HCT116 (cell line): ENCODE results near the gene CHCHD4. TPM values are rescaled to one million over a fixed set of nuclear protein-coding genes. Genes with fewer than 3 reads are reported as not detected.

Source experiments
- ATAC-seq: fragments of 200-7000 bp; cut with Tn5 transposase; 2 replicates; pipeline ENCODE4 v1.9.1; 2020; ENCODE audit warnings: mild to moderate bottlenecking, moderate library complexity
- BruUV-seq: library from RNA; stranded (reverse); fragments of 400-500 nt; replicated peaks from 2 replicates; lab custom pipeline; 2021; lab: Mats Ljungman, UMichigan
- CTCF ChIA-PET: fragments of 300-600 bp; sonication (Branson Sonifier 250); formaldehyde crosslinking; loops from one replicate; lab custom pipeline; 2021; ENCODE audit warnings: antibody characterized with exemption; lab: Charles Lee
- POLR2A ChIA-PET: fragments of 300-600, 350-600 bp; sonication (Branson Sonifier 250); formaldehyde crosslinking; loops from one replicate; lab custom pipeline; 2021; ENCODE audit warnings: antibody characterized with exemption; lab: Charles Lee
- RAD21 ChIA-PET, 2 experiments: fragments of 300-600 bp; sonication (Branson Sonifier 250); formaldehyde crosslinking; loops; one replicate each; lab custom pipeline; 2023; ENCODE audit warnings: low total read pairs in 2 of 2; ENCODE audit not compliant: uncharacterized antibody in 2 of 2, unreplicated experiment in 2 of 2, low non-redundant PET in 1 of 2; lab: Charles Lee
- DNase-seq: peaks from one replicate; pipeline ENCODE4 v3.0.0-alpha.2; 2010; ENCODE audit warnings: low read depth, low spot score
- H2AFZ ChIP-seq: fragments of 200-600 bp; shearing (Covaris generic), sonication (generic); 2 replicates; pipeline ENCODE4 v1.6.1; 2017; ENCODE audit warnings: low read depth, mixed run types, mixed read lengths, antibody characterized with exemption, low read length; ENCODE audit not compliant: poor library complexity, severe bottlenecking
- H3K27ac ChIP-seq: 2 replicates; pipeline ENCODE4 v1.5.1; 2012; ENCODE audit warnings: low read depth, low read length
- H3K27me3 ChIP-seq: fragments of 200-600 bp; sonication (generic); 2 replicates; pipeline ENCODE4 v1.6.1; 2016; ENCODE audit warnings: mixed run types, low read length, mixed read lengths; ENCODE audit not compliant: insufficient read depth
- H3K36me3 ChIP-seq, 2 experiments: fragments of 200-500 bp in 1 of 2; fragments of 200-600 bp in 1 of 2; sonication (Bioruptor generic) in 1 of 2; sonication (generic) in 1 of 2; 2 replicates each; pipeline versions ENCODE4 v1.5.1 to v1.6.1; 2014 to 2016; ENCODE audit warnings: low read length in 2 of 2, inconsistent platforms in 1 of 2, mixed read lengths in 1 of 2, mixed run types in 1 of 2; ENCODE audit not compliant: insufficient read depth in 2 of 2, control insufficient read depth in 1 of 2
- H3K4me1 ChIP-seq, 2 experiments: fragments of 200-600 bp in 1 of 2; sonication (generic) in 1 of 2; 2 replicates each; pipeline versions ENCODE4 v1.5.1 to v1.6.1; 2012 to 2017; ENCODE audit warnings: low read length in 2 of 2, inconsistent platforms in 1 of 2, mild to moderate bottlenecking in 1 of 2, mixed read lengths in 1 of 2, mixed run types in 1 of 2, moderate library complexity in 1 of 2; ENCODE audit not compliant: insufficient read depth in 2 of 2, control insufficient read depth in 1 of 2
- H3K4me2 ChIP-seq: fragments of 200-600 bp; sonication (generic); 2 replicates; pipeline ENCODE4 v1.6.1; 2017; ENCODE audit warnings: mixed run types, low read length, mixed read lengths
- H3K4me3 ChIP-seq, 2 experiments: fragments of 200-600 bp in 1 of 2; sonication (generic) in 1 of 2; replicated peaks in 1 of 2; 2 replicates each; pipeline ENCODE4 v1.5.1; 2011 to 2016; ENCODE audit warnings: low read length in 2 of 2, control low read depth in 1 of 2, low read depth in 1 of 2, mild to moderate bottlenecking in 1 of 2, mixed read lengths in 1 of 2, mixed run types in 1 of 2
- H3K79me2 ChIP-seq: fragments of 200-600 bp; sonication (generic); 2 replicates; pipeline ENCODE4 v1.6.1; 2017; ENCODE audit warnings: mild to moderate bottlenecking, mixed run types, low read length, moderate library complexity, mixed read lengths; ENCODE audit not compliant: insufficient read depth
- H3K9ac ChIP-seq: fragments of 200-600 bp; sonication (generic); 2 replicates; pipeline ENCODE4 v1.6.1; 2016; ENCODE audit warnings: low read length, mixed read lengths
- H3K9me2 ChIP-seq: fragments of 200-600 bp; sonication (generic), shearing (Covaris generic); 2 replicates; pipeline ENCODE4 v1.6.1; 2017; ENCODE audit warnings: mixed run types, mild to moderate bottlenecking, moderate library complexity; ENCODE audit not compliant: insufficient read depth
- H3K9me3 ChIP-seq, 2 experiments: fragments of 200-500 bp in 1 of 2; fragments of 200-600 bp in 1 of 2; sonication (Bioruptor generic) in 1 of 2; sonication (generic) in 1 of 2; 2 replicates each; pipeline ENCODE4 v1.6.1; 2014 to 2017; ENCODE audit warnings: low read length in 2 of 2, mixed read lengths in 2 of 2, inconsistent platforms in 1 of 2, low read depth in 1 of 2, mild to moderate bottlenecking in 1 of 2, mixed run types in 1 of 2, moderate library complexity in 1 of 2; ENCODE audit not compliant: control insufficient read depth in 1 of 2, insufficient read depth in 1 of 2
- H4K20me1 ChIP-seq: fragments of 200-600 bp; sonication (generic), shearing (Covaris generic); 2 replicates; pipeline ENCODE4 v1.6.1; 2017; ENCODE audit warnings: mixed run types, mild to moderate bottlenecking, moderate library complexity; ENCODE audit not compliant: insufficient read depth
- CBX3 ChIP-seq: IDR thresholded peaks from 2 replicates; pipeline ENCODE4 v1.6.1; 2012; ENCODE audit warnings: low read depth
- CEBPB ChIP-seq: IDR thresholded peaks from 2 replicates; pipeline ENCODE4 v1.6.1; 2012; ENCODE audit warnings: low read depth
- ELF1 ChIP-seq: IDR thresholded peaks from 2 replicates; pipeline ENCODE4 v1.6.1; 2012; ENCODE audit warnings: low read depth, borderline replicate concordance
- EZH2phosphoT487 ChIP-seq: fragments of 200-600 bp; IDR thresholded peaks from 2 replicates; pipeline ENCODE4 v1.6.1; 2018; ENCODE audit warnings: antibody characterized with exemption, borderline replicate concordance
- FOSL1 ChIP-seq: IDR thresholded peaks from 2 replicates; pipeline ENCODE4 v1.6.1; 2012; ENCODE audit warnings: low read depth
- JUND ChIP-seq: IDR thresholded peaks from 2 replicates; pipeline ENCODE4 v1.6.1; 2012
- MAX ChIP-seq: IDR thresholded peaks from 2 replicates; pipeline ENCODE4 v1.6.1; 2012
- POLR2A ChIP-seq: IDR thresholded peaks from 2 replicates; pipeline ENCODE4 v1.7.0; 2011; ENCODE audit warnings: borderline replicate concordance; ENCODE audit not compliant: insufficient read depth, insufficient read length; ENCODE audit errors: extremely low read depth
- POLR2AphosphoS5 ChIP-seq: IDR thresholded peaks from 2 replicates; pipeline ENCODE4 v1.6.1; 2011; ENCODE audit warnings: mild to moderate bottlenecking, low read depth, low read length, moderate library complexity
- SIN3A ChIP-seq: IDR thresholded peaks from 2 replicates; pipeline ENCODE4 v1.6.1; 2012; ENCODE audit warnings: low read depth
- SP1 ChIP-seq: IDR thresholded peaks from 2 replicates; pipeline ENCODE4 v1.6.1; 2012; ENCODE audit warnings: low read depth
- SRF ChIP-seq: IDR thresholded peaks from 2 replicates; pipeline ENCODE4 v1.6.1; 2012; ENCODE audit warnings: low read depth
- TCF7L2 ChIP-seq: IDR thresholded peaks from 2 replicates; pipeline ENCODE4 v1.7.0; 2011; ENCODE audit warnings: borderline replicate concordance, inconsistent platforms; ENCODE audit not compliant: insufficient read depth, insufficient read length; ENCODE audit errors: extremely low read depth
- YY1 ChIP-seq: IDR thresholded peaks from 2 replicates; pipeline ENCODE4 v1.6.1; 2011; ENCODE audit warnings: low read length, low read depth, moderate library complexity, mild to moderate bottlenecking; ENCODE audit not compliant: insufficient replicate concordance; ENCODE audit errors: extremely low read depth
- ZBTB33 ChIP-seq: IDR thresholded peaks from 2 replicates; pipeline ENCODE4 v1.6.1; 2011; ENCODE audit warnings: mild to moderate bottlenecking, low read length, moderate library complexity; ENCODE audit not compliant: insufficient replicate concordance; ENCODE audit errors: extremely low read depth
- ZFX ChIP-seq: fragments of 450-650 bp; IDR thresholded peaks from 2 replicates; pipeline ENCODE4 v1.6.1; 2017
- ZNF274 ChIP-seq: fragments of 200-500 bp; sonication (Bioruptor generic); IDR thresholded peaks from 2 replicates; pipeline ENCODE4 v1.6.1; 2014; ENCODE audit warnings: mild to moderate bottlenecking, low read depth, low read length, inconsistent platforms
- intact Hi-C: fragments of 100-400 bp; cut with micrococcal nuclease; formaldehyde crosslinking; loops from 2 replicates; pipeline ENCODE4 v1.10.0; 2022
- total RNA-seq: library from RNA; stranded (reverse); gene quantifications from one replicate; pipeline ENCODE4 v1.2.1, GENCODE V29; 2021; ENCODE audit not compliant: unreplicated experiment
- TF ChIP-seq, protein P1 (sequence below), 3 experiments: fragments of 200-600 bp in 1 of 3; sonication (generic) in 1 of 3; IDR thresholded peaks in 2 of 3; conservative IDR thresholded peaks in 1 of 3; 2 replicates each; pipeline ENCODE4 v1.5.1; 2012 to 2017; ENCODE audit warnings: low read depth in 2 of 3, low read length in 2 of 3, antibody characterized with exemption in 1 of 3, borderline replicate concordance in 1 of 3, control low read depth in 1 of 3, mild to moderate bottlenecking in 1 of 3, mixed read lengths in 1 of 3, mixed run types in 1 of 3, moderate library complexity in 1 of 3; ENCODE audit not compliant: insufficient read depth in 1 of 3
- TF ChIP-seq, protein P2 (sequence below): IDR thresholded peaks from 2 replicates; pipeline ENCODE4 v1.6.1; 2012; ENCODE audit warnings: low read depth
- TF ChIP-seq, protein P3 (sequence below): IDR thresholded peaks from 2 replicates; pipeline ENCODE4 v1.6.1; 2012

Gene CHCHD4
- total RNA-seq, 1 experiment from 2014 or later = 24.6 TPM

DNA sequence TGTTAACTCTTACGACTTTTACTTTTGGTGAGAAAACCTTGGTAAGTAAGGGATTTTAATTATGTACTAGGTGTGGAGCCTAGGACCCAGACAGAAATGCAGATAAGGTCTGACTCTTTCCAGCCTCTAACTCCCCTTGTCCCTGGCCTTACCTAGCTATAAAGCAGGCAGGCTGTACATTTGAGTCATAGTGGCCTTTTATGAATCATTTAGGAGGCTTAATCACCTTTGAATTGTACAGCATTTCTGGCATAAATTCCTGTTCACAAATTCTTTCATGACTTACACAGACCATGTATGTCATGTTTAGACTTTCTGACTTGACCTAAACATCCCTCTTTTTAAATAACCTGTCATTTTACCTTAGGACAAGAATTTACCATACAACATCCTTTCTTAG is 47.4 kb downstream of the CHCHD4 start:
- TF ChIP-seq JUND = no peak
- no peak for TF ChIP-seq ZBTB33
- no peak for TF ChIP-seq CEBPB
- TF ChIP-seq POLR2A = no peak
- no peak for TF ChIP-seq ELF1
- TF ChIP-seq ZFX = no peak
- TF ChIP-seq, protein P1, sequence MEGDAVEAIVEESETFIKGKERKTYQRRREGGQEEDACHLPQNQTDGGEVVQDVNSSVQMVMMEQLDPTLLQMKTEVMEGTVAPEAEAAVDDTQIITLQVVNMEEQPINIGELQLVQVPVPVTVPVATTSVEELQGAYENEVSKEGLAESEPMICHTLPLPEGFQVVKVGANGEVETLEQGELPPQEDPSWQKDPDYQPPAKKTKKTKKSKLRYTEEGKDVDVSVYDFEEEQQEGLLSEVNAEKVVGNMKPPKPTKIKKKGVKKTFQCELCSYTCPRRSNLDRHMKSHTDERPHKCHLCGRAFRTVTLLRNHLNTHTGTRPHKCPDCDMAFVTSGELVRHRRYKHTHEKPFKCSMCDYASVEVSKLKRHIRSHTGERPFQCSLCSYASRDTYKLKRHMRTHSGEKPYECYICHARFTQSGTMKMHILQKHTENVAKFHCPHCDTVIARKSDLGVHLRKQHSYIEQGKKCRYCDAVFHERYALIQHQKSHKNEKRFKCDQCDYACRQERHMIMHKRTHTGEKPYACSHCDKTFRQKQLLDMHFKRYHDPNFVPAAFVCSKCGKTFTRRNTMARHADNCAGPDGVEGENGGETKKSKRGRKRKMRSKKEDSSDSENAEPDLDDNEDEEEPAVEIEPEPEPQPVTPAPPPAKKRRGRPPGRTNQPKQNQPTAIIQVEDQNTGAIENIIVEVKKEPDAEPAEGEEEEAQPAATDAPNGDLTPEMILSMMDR (IDR thresholded peaks at IDR 0.05 in 2 of 3, conservative IDR thresholded peaks at IDR 0.05 in 1 of 3; ENCODE audit: borderline replicate concordance in 1 of 3, insufficient read depth in 1 of 3, low read depth in 2 of 3, low read length in 2 of 3) = no peak
- TF ChIP-seq POLR2AphosphoS5 = no peak
- no peak for TF ChIP-seq ZNF274
- no peak for TF ChIP-seq EZH2phosphoT487
- no peak for TF ChIP-seq TCF7L2
- no peak for TF ChIP-seq CBX3
- no peak for TF ChIP-seq YY1
- no peak for TF ChIP-seq SP1
- TF ChIP-seq, protein P2, sequence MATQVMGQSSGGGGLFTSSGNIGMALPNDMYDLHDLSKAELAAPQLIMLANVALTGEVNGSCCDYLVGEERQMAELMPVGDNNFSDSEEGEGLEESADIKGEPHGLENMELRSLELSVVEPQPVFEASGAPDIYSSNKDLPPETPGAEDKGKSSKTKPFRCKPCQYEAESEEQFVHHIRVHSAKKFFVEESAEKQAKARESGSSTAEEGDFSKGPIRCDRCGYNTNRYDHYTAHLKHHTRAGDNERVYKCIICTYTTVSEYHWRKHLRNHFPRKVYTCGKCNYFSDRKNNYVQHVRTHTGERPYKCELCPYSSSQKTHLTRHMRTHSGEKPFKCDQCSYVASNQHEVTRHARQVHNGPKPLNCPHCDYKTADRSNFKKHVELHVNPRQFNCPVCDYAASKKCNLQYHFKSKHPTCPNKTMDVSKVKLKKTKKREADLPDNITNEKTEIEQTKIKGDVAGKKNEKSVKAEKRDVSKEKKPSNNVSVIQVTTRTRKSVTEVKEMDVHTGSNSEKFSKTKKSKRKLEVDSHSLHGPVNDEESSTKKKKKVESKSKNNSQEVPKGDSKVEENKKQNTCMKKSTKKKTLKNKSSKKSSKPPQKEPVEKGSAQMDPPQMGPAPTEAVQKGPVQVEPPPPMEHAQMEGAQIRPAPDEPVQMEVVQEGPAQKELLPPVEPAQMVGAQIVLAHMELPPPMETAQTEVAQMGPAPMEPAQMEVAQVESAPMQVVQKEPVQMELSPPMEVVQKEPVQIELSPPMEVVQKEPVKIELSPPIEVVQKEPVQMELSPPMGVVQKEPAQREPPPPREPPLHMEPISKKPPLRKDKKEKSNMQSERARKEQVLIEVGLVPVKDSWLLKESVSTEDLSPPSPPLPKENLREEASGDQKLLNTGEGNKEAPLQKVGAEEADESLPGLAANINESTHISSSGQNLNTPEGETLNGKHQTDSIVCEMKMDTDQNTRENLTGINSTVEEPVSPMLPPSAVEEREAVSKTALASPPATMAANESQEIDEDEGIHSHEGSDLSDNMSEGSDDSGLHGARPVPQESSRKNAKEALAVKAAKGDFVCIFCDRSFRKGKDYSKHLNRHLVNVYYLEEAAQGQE = no peak
- TF ChIP-seq FOSL1 = no peak
- TF ChIP-seq MAX = no peak
- no peak for TF ChIP-seq SIN3A
- TF ChIP-seq, protein P3, sequence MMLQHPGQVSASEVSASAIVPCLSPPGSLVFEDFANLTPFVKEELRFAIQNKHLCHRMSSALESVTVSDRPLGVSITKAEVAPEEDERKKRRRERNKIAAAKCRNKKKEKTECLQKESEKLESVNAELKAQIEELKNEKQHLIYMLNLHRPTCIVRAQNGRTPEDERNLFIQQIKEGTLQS = no peak
- no peak for TF ChIP-seq SRF
- H3K36me3 ChIP-seq = no peaks in the 10 kb centered on the region
- no peak overlapping the region for H3K9ac ChIP-seq
- POLR2A ChIA-PET = no interaction called here
- no peaks in the 10 kb centered on the region for H4K20me1 ChIP-seq
- no peaks in the 10 kb centered on the region for H3K79me2 ChIP-seq
- no peak overlapping the region for H2AFZ ChIP-seq
- no peaks in the 10 kb centered on the region for H3K9me3 ChIP-seq
- H3K9me2 ChIP-seq = no peaks in the 10 kb centered on the region
- DNase-seq (no peak), ATAC-seq (no peak)
- RAD21 ChIA-PET = no interaction called here
- no TSS peak for BruUV-seq
- no peak overlapping the region for H3K4me3 ChIP-seq
- CTCF ChIA-PET = no interaction called here
- no peak overlapping the region for H3K27ac ChIP-seq
- no peak overlapping the region for H3K4me2 ChIP-seq
- H3K27me3 ChIP-seq = no peaks in the 10 kb centered on the region
- intact Hi-C loops = no loop called here
- H3K4me1 ChIP-seq = no peaks in the 10 kb centered on the region
